Eye (tissue), 1 donor: Measurements from ENCODE around the gene ZNF354B.

Source experiments
- DNase-seq: peaks from one replicate; pipeline ENCODE4 v3.0.0-alpha.2; 2015

Gene ZNF354B

GRCh38 chr5:178883815-178884430 lies 24.2 kb downstream of the ZNF354B start:
- DNase-seq: no peak

- DNase-seq: peak; percentile 90
These were observed 36.1 kb downstream of the ZNF354B start, which contains the start of gene ZFP2 for GRCh38 chr5:178895615-178896571. Gene ZFP2, plus strand, starts transcription at chr5:178895913. Its CDS starts 35,401 bp downstream, at chr5:178931314.

- no peak for DNase-seq
These were observed 39.5 kb downstream of the ZNF354B start for GRCh38 chr5:178899289-178899688.

GRCh38 chr5:178902849-178903248 lies 43.1 kb downstream of the ZNF354B start:
- no peak for DNase-seq

GRCh38 chr5:178931846-178932760 lies 72.3 kb downstream of the ZNF354B start:
- DNase-seq: no peak
